Stimulated activated CD8-positive, alpha-beta memory T cell treated with anti-CD3 and anti-CD28 coated beads, Interleukin-7, amount 100 ng/mL, for 4 hours (primary cell): ENCODE results near the gene FZD4.

Experiments used
- DNase-seq, 2 donors: peaks; one replicate each; pipeline ENCODE4 v3.0.0-alpha.2; 2020; ENCODE audit warnings: low read depth in 2 of 2

The FZD4 gene

DNA sequence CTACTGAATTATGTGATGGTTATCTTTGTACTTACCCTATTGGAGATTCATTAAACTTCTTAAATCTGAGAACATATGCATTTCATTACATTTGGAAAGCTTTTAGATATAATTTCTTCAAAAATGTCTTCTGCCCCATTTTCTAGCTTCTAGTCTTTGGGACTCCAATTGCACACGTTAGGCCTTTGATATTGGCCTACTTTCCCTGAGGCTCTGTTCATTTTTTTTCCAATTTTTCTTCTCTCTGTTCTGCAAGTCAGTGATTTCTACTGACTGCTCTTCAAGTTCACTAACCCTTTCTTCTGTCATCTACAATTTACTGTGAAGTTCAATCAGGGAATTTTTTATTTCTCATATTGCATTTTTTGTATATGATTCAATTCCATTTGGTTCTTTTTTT lies 43.0 kb downstream of the FZD4 start:
- DNase-seq, result no peak

DNA sequence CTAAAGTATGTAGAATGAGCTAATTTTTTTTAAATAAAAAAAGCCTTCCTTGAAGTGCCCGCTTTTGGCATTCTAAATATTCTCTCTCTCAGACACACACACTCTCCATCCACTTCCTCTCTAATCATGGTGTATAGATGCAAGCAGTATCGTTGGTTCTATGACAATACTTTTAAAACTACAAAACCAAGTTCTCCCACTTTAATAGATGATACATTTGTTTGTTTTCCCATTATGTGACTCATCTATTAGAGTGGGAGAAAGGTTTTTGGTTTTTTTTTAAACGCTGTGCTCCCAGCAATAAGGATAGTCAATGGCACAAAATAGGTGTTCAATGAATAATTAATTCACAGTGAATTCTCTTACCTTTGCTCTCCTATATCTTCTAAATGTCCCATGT lies 44.6 kb downstream of the FZD4 start:
- DNase-seq, result no peak

DNA sequence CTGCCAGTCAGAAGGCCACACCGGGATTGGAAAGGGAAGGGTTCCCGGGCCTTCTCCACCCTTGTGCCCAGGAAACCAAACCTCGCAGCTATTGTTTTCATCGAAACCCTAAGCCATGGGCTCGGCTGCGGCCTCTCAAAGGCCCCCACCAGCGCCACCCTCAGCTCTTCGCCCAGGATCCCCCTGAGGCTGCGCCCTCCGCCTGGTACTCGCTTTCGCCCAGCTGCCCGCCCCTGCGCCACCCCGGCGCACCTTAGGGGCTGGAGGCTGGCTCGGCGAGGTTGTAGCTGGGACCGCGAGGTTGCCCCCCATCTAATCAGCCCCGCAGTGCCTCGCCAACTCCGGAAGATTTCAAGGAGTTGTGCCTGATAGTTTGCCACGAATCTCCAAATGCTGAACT lies 49.0 kb downstream of the FZD4 start:
- DNase-seq, result no peak

DNA sequence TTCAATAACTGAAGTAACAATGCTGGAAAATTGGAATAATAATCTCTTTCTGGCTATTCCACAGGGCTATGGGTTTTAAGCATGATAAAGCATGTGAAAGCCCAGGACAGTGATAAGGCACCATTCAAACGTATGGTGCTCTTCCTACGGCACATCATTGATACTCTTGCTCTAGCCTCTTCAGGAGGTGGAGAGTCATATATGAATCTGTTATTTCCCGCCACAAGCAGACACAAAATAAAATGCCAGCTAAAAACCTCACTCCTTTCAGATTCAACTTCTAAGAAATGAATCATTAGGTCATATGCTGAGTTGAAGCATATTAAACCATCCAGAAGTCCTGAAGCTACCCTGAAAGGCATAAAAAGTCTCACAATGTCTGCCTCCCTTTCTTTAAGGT lies 49.9 kb downstream of the FZD4 start:
- no peak for DNase-seq

DNA sequence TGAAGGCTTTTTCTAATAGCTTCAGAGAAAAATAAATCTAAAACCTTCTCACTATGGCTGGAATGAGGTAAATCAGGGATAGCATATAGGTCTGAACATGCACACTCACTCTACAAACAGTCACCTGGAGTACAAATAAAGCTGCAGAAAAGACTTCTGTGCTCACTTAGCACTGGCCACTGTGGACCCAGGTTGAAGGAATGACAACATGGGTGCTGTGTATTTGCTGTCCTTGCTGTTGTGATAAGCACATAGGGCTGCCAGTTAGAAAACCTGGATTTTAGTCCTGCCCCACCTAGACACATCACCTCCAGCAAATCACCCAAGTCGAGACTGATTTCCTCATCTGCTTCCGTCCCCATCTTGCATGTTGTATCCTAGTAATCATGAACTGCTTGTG lies 51.2 kb downstream of the FZD4 start:
- no peak for DNase-seq

DNA sequence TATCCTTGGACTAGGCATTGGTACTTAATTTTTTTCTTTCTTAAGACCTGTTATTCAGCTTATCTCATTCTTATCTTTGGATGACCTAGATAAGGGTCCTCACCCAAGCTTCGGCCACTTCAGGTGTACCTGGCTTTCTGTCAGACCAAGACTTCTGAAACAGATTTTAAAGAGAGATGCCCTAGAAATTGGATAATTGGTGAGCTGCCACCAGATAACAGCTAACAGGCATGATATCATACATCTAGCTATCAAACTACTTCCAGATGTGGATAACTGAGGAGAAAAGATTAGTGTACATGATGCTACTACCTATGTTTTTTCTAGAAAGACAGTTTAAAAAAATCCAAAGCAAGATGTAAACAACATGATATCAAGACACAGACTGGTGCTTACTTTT lies 52.9 kb downstream of the FZD4 start:
- DNase-seq, result no peak

DNA sequence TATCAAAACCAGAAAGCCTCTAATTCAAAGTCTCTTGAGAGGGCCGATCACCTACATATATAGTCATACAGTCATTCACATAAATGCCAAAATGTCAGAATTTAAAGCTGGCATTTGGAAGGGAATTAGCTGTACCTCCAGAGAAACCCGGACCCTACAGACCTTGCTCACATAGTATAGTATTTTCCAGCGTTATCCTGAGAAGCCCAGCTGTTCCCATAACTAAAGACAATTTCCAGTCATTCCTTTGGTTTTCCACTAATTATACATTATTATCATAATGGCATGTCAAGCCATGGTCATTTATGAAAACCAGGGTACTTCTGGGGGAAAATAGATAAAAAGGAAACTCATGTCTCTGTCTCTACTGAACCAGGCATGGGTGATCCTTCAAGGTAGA lies 53.6 kb downstream of the FZD4 start:
- no peak for DNase-seq

DNA sequence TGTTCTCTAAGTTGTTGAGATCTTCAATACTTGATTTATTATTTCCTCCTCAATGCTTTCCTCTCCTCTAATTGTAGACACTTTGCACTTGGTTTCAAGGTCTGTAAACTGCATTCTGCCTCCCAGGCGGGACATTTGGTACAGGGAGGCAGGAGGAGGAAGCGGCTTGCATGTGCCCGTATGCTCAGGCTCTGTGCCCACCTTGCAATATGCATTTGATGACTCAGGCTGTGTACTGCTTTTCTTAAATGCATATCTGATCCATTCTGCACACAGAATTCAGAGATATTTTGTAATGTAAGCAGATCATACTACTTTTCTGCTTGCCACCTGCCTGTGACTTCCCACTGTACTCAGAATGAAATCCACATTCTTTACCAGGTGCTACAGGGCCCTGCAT lies 55.0 kb downstream of the FZD4 start:
- no peak for DNase-seq

DNA sequence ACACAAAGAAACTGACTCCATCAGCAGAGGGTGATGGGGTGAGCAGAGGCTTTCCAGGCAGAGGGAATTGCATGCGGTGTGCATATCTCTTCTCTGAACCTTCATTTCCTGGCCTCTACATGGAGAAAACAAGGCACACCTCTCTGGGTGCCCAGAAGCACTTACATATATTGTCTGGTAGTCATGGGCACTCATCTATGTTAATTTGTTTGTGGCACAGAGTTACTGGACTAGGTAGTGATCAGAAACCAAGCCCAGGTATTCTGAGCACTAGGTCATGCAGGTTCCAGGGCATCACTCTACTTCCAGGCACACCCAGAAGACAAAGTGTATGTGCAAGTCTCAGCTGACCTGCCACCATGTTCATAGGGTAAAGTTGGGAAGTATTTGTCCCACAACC lies 56.5 kb downstream of the FZD4 start:
- no peak for DNase-seq

DNA sequence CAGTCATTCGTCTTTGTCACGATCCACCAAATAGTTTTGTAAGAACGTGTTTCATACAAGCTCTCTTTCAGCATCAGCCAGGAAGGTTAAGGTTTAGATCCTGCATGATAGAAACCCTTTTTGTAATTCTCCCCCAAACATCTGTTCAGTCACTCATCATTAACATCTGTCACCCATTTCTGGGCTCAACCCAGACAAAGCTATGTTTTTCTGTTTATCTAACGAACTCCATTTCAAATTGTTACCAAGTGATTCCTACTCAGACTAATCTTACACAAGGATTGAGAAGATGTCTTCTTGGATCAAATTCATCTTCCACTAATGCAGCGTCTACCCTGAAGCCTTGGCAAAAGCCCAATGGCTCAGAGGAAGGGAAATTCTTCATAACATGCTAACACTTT lies 58.8 kb downstream of the FZD4 start:
- no peak for DNase-seq
